Activated CD4-positive, alpha-beta T cell treated with anti-CD3 and anti-CD28 coated beads for 4 hours (primary cell): ENCODE results near the gene DLL4.

Experiments
- DNase-seq, 2 donors: peaks; one replicate each; pipeline ENCODE4 v3.0.0-alpha.2; 2020

The DLL4 gene

DNA sequence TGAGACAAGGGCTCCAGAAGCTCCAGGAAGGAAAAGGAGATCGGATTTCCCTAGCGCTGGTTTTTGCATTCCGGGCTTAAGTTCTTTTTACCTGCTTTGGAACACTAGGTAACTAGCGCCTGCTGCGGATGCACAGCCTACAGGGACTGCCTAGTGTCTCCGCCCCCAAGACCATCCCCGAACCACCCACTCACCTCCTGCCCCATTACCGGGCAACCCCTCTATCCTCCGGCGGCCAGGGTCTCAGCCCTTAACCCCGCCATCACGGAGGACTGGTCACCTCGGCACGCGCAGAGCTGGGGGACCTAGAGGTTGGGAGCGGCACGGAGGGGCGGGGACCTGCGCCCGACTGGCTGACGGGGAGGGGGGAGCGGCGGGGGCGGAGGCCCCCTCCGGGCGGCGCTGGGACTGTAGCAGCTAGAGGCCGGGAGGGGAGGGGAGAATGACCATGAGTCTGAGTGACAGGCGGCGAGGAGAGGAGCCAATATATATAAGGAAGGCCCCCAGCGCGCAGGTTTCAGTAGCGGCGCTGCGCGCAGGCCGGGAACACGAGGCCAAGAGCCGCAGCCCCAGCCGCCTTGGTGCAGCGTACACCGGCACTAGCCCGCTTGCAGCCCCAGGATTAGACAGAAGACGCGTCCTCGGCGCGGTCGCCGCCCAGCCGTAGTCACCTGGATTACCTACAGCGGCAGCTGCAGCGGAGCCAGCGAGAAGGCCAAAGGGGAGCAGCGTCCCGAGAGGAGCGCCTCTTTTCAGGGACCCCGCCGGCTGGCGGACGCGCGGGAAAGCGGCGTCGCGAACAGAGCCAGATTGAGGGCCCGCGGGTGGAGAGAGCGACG, at the start of gene DLL4:
DLL4 (plus strand) TSS at position 520 of the 839 bp plus-strand sequence. CDS start 329 bp downstream, outside the sequence.
- DNase-seq: peak; percentile 31 to 40

DNA sequence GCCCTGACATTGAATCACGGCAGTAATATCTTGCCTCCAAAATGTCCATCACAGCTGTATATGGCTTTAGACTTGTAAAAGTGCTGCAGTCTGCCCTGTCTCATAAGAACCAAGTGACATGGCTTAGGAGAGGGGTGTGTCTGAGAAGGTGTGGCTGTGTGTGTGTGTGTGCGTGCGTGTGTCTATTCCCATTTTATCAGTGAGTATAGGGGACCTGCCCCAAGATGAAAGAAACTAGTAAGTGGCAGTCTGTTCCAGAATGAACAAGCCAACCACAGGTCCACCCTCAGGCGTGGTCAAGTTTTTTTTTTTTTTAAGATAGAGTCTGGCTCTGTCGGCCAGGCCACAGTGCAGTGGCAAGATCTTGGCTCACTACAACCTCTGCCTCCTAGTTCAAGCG, 49.5 kb upstream of the DLL4 start:
- no peak for DNase-seq

DNA sequence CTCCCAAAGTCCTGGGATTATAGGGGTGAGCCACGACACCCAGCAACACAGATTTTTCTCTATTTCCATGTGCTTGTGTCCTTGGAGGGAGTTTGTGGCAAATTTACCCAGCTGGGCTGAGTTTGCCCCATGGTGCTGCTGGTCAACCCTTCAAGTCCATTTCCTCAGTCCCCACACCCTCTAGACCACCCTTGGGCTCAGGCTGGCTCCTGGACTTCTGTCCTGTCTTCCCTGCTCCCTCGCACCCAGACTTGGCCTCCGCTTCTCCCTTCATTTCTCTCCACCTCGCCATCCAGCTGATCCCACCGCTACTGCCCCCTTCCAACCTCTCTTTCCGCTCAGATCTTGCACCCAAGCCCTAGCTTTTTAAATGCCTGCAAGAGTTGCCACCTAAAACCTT, 47.8 kb upstream of the DLL4 start:
- DNase-seq: no peak

DNA sequence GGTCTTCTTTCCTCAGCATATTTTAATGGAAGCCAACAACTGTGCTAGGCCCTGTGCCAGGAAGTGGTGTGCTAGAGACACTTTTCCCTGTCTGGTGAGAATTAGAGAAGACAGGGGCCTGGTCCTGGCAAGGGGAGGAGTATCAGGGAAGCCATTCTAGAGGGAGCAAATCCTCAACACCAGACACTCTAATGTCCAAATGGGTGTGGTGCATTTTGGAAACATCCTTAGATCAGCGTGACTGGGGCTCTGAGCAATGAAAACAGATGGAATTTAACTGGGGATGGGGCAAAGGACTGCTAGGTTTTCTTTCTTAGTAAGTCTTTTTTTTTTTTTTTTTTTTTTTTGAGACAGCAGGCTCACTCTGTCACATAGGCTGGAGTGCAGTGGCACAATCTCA, 42.6 kb upstream of the DLL4 start:
- no peak for DNase-seq

DNA sequence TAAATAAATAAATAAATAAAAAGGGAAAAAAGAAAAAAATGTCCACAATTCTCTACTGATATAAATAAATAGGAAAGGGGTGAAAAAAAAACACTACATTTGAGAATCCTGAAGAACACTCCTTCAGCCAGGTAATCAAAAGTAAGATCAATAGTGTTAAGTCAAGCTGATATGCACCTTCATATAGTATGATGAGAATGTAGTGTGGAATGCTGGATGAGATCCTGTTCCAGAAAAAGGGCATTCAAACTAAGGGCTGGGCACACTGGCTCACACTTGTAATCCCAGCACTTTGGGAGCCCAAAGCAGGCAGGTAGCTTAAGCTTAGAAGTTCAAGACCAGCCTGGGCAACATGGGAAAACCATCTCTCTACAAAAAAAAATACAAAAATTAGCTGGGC, 40.0 kb upstream of the DLL4 start:
- DNase-seq: no peak

DNA sequence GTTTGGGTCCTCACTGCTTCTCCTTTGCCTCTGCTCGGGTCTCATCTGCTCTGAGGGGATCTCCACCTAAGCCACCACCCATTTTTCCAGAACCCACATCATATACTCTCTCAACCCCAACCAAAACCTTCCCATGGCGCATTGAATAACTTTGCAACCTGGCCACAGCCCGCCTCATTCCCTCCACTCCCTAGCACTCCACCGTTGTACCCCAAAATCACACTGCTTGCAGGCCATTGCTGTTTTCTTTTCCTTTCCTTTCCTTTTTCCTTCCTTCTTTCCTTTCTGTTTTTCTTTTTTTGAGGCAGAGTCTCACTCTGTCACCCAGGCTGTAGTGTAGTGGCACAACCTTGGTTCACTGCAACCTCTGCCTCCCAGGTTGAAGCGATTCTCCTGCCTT, 38.0 kb upstream of the DLL4 start:
- DNase-seq: no peak

DNA sequence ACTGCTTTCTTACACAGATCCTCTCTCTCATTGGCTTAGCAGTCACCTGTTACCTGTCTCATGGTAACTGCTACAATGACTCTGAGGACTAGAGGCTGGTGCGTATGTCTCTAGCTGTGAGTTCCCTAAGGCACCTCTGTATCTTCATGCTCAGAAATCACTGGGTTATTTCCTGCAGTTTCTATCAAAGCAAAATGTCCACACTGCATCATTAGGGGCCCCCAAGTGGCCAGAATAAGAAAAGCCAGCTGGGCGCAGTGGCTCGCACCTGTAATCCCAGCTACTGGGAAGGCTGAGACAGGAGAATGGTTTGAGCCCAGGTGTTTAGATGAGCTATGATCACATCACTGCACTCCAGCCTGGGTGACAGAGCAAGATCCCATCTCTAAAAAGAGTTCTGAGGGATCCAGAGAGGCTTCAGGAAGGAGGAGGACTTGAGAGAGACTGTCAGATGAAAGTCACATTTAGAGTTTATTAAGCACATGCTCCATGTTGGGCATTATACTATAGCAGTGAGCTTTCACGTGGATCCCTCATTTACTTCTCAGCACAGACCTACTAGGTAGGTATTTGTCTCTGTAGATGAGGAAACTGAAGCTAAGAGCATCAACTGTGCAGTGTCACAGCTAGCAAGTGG, 37.2 kb upstream of the DLL4 start:
- no peak for DNase-seq

DNA sequence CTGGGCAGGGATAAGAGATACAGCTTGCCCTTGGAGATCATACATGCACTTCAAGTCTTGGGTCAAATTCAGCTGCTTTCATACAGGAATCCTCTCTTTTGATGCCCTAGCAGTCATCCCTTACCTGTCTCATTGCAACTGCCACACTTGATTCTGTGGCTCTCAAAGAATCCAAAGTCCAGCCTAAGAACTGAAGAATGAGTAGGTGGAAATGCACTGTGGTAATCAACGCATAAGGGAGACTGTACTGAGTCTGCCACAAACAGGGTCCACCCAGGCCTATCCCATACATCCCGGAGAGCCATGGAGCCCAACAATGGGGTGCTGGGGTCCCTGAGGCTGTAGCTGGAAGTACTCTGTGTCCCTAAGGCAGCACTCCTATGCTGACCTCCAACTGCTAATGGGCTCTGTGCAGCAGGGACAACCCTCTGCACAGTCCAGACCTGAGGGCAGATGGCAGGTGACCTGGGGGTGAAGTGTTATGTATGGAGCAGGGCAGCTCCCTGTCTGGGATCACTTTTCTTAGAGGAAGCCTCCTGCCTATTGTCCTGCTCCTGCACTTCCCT, 36.6 kb upstream of the DLL4 start:
- no peak for DNase-seq

DNA sequence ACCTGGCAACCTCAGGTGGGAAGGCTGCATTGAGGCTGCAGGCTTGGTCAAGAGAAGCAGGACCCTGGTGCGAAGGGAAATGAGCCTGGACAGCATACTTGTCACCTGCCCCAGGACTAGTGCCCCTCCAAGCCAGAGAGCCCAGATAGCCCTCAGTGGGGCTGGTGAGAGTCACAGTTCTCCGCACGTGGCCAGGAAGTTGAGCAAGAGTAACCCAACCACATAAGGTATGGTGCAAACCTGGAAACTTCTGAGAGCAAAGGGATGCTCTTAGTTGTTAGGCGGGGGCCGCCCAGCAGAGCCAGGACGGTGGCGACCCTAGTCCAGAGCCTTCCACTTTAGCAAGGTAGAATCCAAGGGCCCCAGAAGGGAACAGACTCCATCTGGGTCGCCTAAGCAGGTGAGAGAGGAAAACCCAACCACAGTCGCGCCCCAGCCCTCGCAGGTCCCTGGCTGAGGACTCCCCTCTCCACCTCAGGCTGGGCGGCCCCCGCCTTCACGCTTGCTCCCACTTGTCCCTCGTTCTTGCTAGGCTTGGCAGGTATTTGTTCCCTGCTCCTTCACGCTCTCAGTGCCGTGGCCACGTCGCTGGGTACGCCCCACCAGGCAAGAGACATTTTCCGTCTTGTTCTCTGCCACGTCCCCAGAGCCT, 36.0 kb upstream of the DLL4 start:
- DNase-seq: no peak

DNA sequence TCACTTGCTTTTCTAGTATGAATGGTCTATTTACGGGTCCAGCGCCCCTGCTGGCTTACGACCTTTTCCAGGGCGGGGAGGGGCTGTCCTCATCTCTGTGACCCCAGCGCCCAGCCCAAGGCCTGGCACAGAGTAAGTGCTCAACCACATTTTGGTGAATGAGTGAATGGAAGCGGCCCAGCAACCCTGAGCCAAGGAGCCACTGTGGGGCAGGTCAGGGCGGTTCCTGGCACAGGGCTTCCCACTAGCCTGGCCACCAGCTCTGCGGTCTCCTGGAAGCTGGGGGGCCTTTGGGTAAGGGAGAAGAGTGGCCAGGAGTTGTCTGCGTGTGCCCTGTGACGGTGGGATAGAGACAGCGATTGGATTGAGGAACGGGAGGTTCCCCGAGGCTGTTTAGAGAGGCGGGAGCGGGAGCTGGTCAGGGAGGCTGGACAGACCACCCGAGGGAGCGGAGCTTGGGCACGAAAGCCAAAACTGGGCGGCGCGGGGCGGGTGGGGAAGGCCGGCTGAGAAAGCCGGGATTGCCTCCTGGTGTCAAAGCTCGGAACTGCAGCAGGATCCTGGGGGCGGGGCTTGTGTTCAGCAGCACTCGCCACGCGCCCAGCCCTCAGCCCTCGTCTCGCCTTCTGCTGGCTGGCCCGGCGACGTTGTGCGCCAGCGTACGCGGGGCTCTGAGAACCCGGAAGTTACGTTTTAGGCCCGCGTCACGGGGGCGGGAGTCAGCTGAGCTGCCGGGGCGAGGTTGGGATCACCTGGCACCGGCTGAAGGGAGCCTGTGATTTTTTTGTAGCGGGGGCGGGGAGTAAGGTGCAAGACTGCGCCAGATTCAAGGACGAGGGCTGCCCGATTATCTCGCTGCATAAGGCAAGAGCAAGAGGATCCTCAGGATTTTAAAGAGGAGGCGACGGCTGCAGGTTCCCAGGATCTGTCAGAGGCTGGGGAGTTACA, 35.1 kb upstream of the DLL4 start, which contains the start of gene VPS18:
VPS18 (plus strand) TSS at position 718 of the 948 bp plus-strand sequence. CDS start 319 bp downstream, outside the sequence.
- peak; percentile 98 to 99 for DNase-seq

DNA sequence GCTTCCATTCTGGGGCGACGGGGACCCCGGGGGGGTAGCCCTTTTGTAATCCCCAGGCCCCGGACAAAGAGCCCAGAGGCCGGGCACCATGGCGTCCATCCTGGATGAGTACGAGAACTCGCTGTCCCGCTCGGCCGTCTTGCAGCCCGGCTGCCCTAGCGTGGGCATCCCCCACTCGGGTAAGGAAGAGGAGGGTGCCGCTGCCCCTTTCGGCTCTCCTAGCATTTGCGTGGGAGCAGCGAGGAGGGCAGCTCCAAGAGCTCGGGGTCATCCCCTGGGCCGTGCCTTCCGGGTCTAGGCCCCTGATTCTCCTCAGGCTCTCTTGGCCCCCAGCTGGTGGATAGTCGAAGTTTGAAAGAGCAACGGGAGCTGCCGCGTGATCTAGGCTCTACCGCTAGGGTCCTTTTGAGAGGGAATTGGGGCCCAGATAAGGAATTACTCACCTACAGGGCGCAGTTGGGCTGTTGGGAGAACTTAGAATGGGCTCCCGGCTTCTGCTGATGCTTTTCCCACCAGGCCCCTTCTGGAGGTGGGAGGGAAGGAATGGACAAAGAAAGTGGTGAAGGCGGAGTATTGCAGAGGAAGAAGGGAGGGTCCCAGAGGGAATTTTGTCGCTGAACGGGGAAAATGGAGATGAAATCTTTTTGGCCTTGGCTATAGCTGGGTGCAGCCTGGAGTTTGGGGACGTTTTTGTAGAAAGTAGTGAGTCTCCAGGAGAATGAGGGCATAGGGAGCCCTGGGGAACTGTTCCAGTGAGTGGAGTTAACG, 34.3 kb upstream of the DLL4 start:
- DNase-seq: peak; percentile 50 to 53

DNA sequence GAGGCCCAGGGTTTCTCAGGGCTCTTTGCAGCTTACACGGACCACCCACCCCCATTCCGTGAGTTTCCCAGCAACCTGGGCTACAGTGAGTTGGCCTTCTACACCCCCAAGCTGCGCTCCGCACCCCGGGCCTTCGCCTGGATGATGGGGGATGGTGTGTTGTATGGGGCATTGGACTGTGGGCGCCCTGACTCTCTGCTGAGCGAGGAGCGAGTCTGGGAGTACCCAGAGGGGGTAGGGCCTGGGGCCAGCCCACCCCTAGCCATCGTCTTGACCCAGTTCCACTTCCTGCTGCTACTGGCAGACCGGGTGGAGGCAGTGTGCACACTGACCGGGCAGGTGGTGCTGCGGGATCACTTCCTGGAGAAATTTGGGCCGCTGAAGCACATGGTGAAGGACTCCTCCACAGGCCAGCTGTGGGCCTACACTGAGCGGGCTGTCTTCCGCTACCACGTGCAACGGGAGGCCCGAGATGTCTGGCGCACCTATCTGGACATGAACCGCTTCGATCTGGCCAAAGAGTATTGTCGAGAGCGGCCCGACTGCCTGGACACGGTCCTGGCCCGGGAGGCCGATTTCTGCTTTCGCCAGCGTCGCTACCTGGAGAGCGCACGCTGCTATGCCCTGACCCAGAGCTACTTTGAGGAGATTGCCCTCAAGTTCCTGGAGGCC, 29.5 kb upstream of the DLL4 start:
- no peak for DNase-seq

DNA sequence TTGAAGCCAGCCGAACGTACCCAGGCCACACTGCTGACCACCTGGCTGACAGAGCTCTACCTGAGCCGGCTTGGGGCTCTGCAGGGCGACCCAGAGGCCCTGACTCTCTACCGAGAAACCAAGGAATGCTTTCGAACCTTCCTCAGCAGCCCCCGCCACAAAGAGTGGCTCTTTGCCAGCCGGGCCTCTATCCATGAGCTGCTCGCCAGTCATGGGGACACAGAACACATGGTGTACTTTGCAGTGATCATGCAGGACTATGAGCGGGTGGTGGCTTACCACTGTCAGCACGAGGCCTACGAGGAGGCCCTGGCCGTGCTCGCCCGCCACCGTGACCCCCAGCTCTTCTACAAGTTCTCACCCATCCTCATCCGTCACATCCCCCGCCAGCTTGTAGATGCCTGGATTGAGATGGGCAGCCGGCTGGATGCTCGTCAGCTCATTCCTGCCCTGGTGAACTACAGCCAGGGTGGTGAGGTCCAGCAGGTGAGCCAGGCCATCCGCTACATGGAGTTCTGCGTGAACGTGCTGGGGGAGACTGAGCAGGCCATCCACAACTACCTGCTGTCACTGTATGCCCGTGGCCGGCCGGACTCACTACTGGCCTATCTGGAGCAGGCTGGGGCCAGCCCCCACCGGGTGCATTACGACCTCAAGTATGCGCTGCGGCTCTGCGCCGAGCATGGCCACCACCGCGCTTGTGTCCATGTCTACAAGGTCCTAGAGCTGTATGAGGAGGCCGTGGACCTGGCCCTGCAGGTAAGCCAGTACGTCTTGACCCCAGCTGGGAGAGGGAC, 28.7 kb upstream of the DLL4 start:
- no peak for DNase-seq

DNA sequence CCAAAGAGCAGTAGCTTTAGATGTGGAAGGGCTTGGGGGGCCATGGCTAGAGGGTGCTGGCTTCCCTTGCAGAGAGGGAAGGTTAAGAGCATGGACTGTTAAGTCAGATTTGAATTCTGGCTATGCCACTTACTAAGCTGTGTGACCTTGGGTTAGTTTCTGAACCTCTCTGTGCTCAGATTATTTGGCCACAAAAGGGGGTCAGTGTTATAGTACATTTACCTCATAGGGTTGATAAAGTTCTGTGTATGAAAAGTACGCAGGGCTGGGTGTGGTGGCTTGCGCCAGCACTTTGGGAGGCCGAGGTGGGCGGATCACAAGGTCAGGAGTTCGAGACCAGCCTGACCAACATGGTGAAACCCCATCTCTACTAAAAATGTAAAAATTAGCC, 28.1 kb upstream of the DLL4 start:
- DNase-seq: no peak

DNA sequence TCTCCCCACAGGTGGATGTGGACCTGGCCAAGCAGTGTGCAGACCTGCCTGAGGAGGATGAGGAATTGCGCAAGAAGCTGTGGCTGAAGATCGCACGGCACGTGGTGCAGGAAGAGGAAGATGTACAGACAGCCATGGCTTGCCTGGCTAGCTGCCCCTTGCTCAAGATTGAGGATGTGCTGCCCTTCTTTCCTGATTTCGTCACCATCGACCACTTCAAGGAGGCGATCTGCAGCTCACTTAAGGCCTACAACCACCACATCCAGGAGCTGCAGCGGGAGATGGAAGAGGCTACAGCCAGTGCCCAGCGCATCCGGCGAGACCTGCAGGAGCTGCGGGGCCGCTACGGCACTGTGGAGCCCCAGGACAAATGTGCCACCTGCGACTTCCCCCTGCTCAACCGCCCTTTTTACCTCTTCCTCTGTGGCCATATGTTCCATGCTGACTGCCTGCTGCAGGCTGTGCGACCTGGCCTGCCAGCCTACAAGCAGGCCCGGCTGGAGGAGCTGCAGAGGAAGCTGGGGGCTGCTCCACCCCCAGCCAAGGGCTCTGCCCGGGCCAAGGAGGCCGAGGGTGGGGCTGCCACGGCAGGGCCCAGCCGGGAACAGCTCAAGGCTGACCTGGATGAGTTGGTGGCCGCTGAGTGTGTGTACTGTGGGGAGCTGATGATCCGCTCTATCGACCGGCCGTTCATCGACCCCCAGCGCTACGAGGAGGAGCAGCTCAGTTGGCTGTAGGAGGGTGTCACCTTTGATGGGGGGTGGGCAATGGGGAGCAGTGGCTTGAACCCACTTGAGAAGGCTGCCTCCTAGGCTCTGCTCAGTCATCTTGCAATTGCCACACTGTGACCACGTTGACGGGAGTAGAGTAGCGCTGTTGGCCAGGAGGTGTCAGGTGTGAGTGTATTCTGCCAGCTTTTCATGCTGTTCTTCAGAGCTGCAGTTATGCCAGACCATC, 26.3 kb upstream of the DLL4 start:
- DNase-seq: no peak

DNA sequence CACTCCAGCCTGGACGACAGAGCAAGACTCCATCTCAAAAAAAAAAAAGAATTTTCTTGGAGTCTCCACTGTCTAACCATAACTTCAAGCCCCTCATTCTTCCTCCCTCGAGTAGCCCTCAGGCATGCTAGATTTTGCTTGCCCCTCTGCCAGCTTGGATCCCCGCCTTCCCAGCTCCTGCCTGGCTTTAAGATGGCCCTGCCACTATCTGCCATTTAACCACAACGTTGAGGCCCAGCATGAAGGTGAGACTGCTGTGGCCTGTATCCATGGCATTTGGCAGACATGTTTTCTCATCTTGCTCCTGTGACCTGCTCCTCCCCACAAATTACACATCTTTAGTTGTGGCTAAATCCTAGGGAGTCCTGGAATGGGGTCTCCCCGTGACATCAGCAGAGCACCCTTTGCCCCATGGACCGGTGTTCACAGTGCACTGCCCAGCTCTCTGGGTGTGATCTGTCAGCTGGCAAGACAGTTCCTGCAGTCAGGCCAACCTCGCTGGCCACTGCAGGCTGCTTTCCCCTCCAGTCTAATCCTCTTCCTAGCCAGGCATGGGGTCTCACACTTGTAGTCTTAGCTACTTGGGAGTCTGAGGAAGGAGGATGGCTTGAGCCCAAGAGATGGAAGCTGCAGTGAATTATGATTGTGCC, 24.5 kb upstream of the DLL4 start:
- DNase-seq: no peak

DNA sequence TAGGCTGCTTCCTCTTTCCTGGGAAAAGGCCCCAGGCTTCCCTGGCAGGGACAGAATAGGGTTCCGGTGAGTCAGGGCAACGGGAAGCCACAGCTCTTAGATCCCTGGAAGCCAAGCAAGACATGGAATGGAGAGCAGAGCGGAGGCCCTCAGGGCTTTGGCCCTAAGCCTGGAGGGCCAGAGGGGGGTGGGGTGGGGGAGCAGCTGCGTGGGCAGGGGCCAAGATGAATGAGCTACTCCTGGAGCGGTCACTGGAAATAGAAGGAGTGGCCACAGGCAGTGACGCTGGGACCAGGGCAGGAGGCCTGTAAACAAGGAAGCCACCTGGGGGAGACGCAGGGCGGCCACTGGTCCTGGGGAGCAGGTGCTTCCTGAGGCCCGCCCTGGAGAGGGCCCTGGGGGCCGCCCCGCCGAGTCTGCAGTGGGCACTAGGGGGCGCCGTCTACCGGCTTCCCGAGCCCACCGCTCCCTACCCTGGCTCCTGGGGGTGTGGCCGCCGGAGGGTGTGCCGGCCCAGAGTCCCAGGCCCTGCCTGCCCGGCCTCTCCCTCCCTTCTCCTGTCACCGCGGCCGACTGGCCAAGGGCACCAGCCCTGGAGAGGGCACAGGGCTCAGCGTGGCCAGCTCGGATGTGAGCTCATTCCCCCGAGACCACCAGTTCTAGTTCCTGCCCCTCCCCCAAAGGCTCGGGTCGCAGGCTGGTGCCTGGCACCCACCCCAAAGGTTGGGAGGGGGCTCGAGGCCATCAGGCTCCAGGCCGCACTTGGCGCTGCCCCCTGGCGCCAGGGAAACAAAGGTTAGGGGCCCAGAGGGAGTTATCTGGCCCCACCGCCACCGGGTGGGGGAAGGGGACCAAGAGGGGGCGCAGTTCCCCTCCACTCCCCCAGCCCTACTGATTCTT, 22.8 kb upstream of the DLL4 start:
- peak; percentile 73 to 74 for DNase-seq
